HEK293T (cell line): ENCODE measurements around the gene SQSTM1.

Experiments
- CTCF ChIA-PET: fragments of 350-600 bp; formaldehyde crosslinking; extraction: SDS; loops from one replicate; lab custom pipeline; 2021; ENCODE audit warnings: antibody characterized with exemption, inconsistent platforms; lab: Yijun Ruan, JAX
- POLR2A ChIA-PET: fragments of 350-600 bp; formaldehyde crosslinking; extraction: SDS; loops from one replicate; lab custom pipeline; 2020; ENCODE audit warnings: antibody characterized with exemption, inconsistent platforms; lab: Yijun Ruan, JAX
- DNase-seq: peaks from one replicate; pipeline ENCODE4 v3.0.0; 2012; ENCODE audit warnings: mixed read lengths; ENCODE audit errors: extremely low spot score
- ARNT ChIP-seq: fragments of 450-650 bp; IDR thresholded peaks from 2 replicates; pipeline ENCODE4 v1.6.1; 2017; ENCODE audit warnings: mild to moderate bottlenecking
- BHLHE40 ChIP-seq: fragments of 450-650 bp; IDR thresholded peaks from 2 replicates; pipeline ENCODE4 v1.6.1; 2016; ENCODE audit warnings: mild to moderate bottlenecking, moderate library complexity, borderline replicate concordance
- CTBP1 ChIP-seq: fragments of 450-650 bp; IDR thresholded peaks from 2 replicates; pipeline ENCODE4 v1.6.1; 2016; ENCODE audit warnings: borderline replicate concordance
- ELF4 ChIP-seq: fragments of 450-650 bp; IDR thresholded peaks from 2 replicates; pipeline ENCODE4 v1.6.1; 2017; ENCODE audit warnings: antibody characterized with exemption
- FOXA1 ChIP-seq: fragments of 450-650 bp; IDR thresholded peaks from 2 replicates; pipeline ENCODE4 v1.6.1; 2016; ENCODE audit warnings: mild to moderate bottlenecking
- FOXK2 ChIP-seq: fragments of 450-650 bp; IDR thresholded peaks from 2 replicates; pipeline ENCODE4 v1.6.1; 2016; ENCODE audit warnings: mild to moderate bottlenecking
- FOXM1 ChIP-seq: fragments of 450-650 bp; IDR thresholded peaks from 2 replicates; pipeline ENCODE4 v1.6.1; 2017; ENCODE audit warnings: mild to moderate bottlenecking, borderline replicate concordance
- HDGF ChIP-seq: fragments of 450-650 bp; IDR thresholded peaks from 2 replicates; pipeline ENCODE4 v1.6.1; 2017; ENCODE audit warnings: antibody characterized with exemption, borderline replicate concordance
- L3MBTL2 ChIP-seq: fragments of 450-650 bp; conservative IDR thresholded peaks from 2 replicates; pipeline ENCODE4 v1.6.1; 2016; ENCODE audit warnings: mild to moderate bottlenecking
- LEF1 ChIP-seq: fragments of 450-650 bp; IDR thresholded peaks from 2 replicates; pipeline ENCODE4 v1.6.1; 2017; ENCODE audit warnings: mild to moderate bottlenecking, borderline replicate concordance
- NFRKB ChIP-seq: fragments of 450-650 bp; IDR thresholded peaks from 2 replicates; pipeline ENCODE4 v1.6.1; 2016; ENCODE audit warnings: mild to moderate bottlenecking, moderate library complexity
- SP1 ChIP-seq: fragments of 450-650 bp; IDR thresholded peaks from 2 replicates; pipeline ENCODE4 v1.6.1; 2017
- SUZ12 ChIP-seq: fragments of 450-650 bp; IDR thresholded peaks from 2 replicates; pipeline ENCODE4 v1.6.1; 2016; ENCODE audit warnings: mild to moderate bottlenecking
- TARDBP ChIP-seq: fragments of 450-650 bp; IDR thresholded peaks from 2 replicates; pipeline ENCODE4 v1.6.1; 2016
- ZNF384 ChIP-seq: fragments of 450-650 bp; IDR thresholded peaks from 2 replicates; pipeline ENCODE4 v1.6.1; 2016
- TF ChIP-seq, protein P1 (sequence below): fragments of 450-650 bp; IDR thresholded peaks from 2 replicates; pipeline ENCODE4 v1.6.1; 2016

The SQSTM1 gene

DNA sequence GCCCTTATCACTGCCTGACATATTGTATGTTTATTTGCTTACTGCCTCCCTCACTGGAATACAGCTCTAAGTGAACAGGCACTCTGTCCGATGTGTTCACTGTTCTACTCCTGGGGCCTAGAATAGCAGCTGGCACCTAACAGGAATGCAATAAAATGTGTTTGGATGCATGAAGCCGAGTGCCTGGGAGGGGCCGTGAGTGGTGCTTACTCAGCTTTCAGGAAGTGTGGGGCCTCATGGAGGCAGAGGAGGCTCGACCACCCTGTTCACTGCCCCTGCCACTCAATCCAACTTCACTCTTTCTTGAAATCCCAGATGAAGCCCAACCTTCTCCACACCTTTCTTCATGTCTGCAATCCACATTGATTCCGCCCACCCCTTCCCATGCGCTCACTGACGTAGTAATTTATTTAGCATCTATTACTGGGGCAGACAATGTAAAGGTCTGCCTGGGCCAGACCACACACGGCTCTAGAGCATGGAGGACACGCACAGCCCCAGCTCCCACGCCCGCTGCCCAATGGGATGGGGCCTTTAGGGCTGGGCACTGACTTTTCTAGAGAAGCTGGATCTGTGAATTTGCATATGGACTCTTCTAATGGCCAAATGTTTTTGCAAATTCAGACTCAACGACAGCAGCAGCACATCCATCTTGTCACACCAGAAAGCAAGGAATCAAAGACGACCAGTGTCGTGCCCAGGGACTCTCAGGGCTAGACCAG lies 65.6 kb downstream of the SQSTM1 start:
- no peak for DNase-seq
- ChIA-PET CTCF (no interaction called here), POLR2A (no interaction called here)
- TF ChIP-seq CTBP1 (no peak), SP1 (no peak), FOXM1 (no peak), SUZ12 (no peak), L3MBTL2 (no peak), ZNF384 (no peak), NFRKB (no peak), HDGF (no peak), TARDBP (no peak), LEF1 (no peak), BHLHE40 (no peak)
- TF ChIP-seq, protein P1, sequence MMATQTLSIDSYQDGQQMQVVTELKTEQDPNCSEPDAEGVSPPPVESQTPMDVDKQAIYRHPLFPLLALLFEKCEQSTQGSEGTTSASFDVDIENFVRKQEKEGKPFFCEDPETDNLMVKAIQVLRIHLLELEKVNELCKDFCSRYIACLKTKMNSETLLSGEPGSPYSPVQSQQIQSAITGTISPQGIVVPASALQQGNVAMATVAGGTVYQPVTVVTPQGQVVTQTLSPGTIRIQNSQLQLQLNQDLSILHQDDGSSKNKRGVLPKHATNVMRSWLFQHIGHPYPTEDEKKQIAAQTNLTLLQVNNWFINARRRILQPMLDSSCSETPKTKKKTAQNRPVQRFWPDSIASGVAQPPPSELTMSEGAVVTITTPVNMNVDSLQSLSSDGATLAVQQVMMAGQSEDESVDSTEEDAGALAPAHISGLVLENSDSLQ = no peak

DNA sequence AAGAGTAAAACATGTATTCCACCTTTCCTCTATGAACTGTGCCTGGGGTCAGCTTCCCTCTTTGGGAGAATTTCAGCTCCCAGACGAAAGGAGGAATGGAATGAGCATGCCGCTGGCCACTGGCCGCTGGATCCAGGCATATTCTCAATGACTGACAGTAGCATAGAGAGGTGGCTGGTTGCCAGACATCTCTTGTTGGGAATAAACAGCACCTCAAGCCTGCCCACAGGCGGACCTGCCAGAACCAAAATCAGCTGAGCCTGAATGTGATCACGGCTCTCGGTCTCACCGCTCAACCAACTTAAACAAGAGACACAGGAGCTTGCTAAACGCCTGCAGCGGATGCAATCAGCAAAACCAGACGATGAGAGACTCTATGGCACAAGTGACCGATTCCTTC lies 66.4 kb downstream of the SQSTM1 start:
- no peak for DNase-seq
- TF ChIP-seq L3MBTL2 (no peak), ARNT (no peak), HDGF (no peak), FOXK2 (no peak), SUZ12 (no peak), ZNF384 (no peak), ELF4 (no peak), TARDBP (no peak), NFRKB (no peak), LEF1 (no peak), CTBP1 (no peak), BHLHE40 (no peak), SP1 (no peak), FOXA1 (no peak), FOXM1 (no peak)
- TF ChIP-seq, protein P1 = no peak
- CTCF ChIA-PET = no interaction called here
- POLR2A ChIA-PET = no interaction called here
